ENCODE results near the gene OR10AD1. TPM values are rescaled to one million over a fixed set of nuclear protein-coding genes. Genes with fewer than 3 reads are reported as not detected.

The OR10AD1 gene
- total and polyA plus RNA-seq, 10 of the 15 experiments (the other 5 are each of a cell fraction or from before 2014, with no cell fraction given) = 0.04 to 0.12 TPM; not detected in 8

- TF ChIP-seq ATF3 (IDR thresholded peaks at IDR 0.05; ENCODE audit: borderline replicate concordance, extremely low read depth, low read depth, low read length) = no peak
- TF ChIP-seq CEBPB (IDR thresholded peaks at IDR 0.05; ENCODE audit: borderline replicate concordance in 1 of 2, low read depth in 2 of 2, low read length in 2 of 2) = no peak
- no peak for TF ChIP-seq NRF1 (conservative IDR thresholded peaks at IDR 0.05; ENCODE audit: low read depth, low read length)
- TF ChIP-seq CREM (IDR thresholded peaks at IDR 0.05; ENCODE audit: low read depth) = peak; percentile 80
- TF ChIP-seq MAX (IDR thresholded peaks at IDR 0.05; ENCODE audit: low read depth, low read length) = no peak; the same call in 1 of the 2 replicates
- TF ChIP-seq, protein P1, sequence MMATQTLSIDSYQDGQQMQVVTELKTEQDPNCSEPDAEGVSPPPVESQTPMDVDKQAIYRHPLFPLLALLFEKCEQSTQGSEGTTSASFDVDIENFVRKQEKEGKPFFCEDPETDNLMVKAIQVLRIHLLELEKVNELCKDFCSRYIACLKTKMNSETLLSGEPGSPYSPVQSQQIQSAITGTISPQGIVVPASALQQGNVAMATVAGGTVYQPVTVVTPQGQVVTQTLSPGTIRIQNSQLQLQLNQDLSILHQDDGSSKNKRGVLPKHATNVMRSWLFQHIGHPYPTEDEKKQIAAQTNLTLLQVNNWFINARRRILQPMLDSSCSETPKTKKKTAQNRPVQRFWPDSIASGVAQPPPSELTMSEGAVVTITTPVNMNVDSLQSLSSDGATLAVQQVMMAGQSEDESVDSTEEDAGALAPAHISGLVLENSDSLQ (IDR thresholded peaks at IDR 0.05) = peak; percentile 72
- TF ChIP-seq FOXM1 (IDR thresholded peaks at IDR 0.05; ENCODE audit: low read depth, low read length) = no peak
- TF ChIP-seq POU2F2 (IDR thresholded peaks at IDR 0.05; ENCODE audit: borderline replicate concordance, low read depth, low read length) = peak; percentile 81; the same call in 1 of the 3 replicates
- TF ChIP-seq TCF3 (IDR thresholded peaks at IDR 0.05; ENCODE audit: borderline replicate concordance, insufficient read depth, low read depth, low read length) = peak; percentile 45; the same call in 1 of the 2 replicates
- TF ChIP-seq SUZ12 (IDR thresholded peaks at IDR 0.05; ENCODE audit: unreplicated experiment) = no peak
- TF ChIP-seq FOS (IDR thresholded peaks at IDR 0.05; ENCODE audit: borderline replicate concordance, extremely low read depth, insufficient read length) = no peak
- TF ChIP-seq LARP7 (IDR thresholded peaks at IDR 0.05) = no peak
- no peak for TF ChIP-seq MLLT1 (IDR thresholded peaks at IDR 0.05)
- TF ChIP-seq FOXK2 (IDR thresholded peaks at IDR 0.05) = no peak
- TF ChIP-seq SMAD5 (IDR thresholded peaks at IDR 0.05; ENCODE audit: low read depth) = peak; percentile 96; the same call in 1 of the 2 replicates
- TF ChIP-seq ESRRA (IDR thresholded peaks at IDR 0.05; ENCODE audit: low read length) = no peak
- no peak for TF ChIP-seq ZBED1 (IDR thresholded peaks at IDR 0.05; ENCODE audit: borderline replicate concordance)
- TF ChIP-seq, protein P2, sequence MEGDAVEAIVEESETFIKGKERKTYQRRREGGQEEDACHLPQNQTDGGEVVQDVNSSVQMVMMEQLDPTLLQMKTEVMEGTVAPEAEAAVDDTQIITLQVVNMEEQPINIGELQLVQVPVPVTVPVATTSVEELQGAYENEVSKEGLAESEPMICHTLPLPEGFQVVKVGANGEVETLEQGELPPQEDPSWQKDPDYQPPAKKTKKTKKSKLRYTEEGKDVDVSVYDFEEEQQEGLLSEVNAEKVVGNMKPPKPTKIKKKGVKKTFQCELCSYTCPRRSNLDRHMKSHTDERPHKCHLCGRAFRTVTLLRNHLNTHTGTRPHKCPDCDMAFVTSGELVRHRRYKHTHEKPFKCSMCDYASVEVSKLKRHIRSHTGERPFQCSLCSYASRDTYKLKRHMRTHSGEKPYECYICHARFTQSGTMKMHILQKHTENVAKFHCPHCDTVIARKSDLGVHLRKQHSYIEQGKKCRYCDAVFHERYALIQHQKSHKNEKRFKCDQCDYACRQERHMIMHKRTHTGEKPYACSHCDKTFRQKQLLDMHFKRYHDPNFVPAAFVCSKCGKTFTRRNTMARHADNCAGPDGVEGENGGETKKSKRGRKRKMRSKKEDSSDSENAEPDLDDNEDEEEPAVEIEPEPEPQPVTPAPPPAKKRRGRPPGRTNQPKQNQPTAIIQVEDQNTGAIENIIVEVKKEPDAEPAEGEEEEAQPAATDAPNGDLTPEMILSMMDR (IDR thresholded peaks at IDR 0.05 in 2 of 3, conservative IDR thresholded peaks at IDR 0.05 in 1 of 3; ENCODE audit: control insufficient read depth in 2 of 3, extremely low read depth in 1 of 3, insufficient read depth in 1 of 3, low read depth in 3 of 3, low read length in 3 of 3) = no peak; a peak in 1 of 6 replicates
- TF ChIP-seq BHLHE40 (IDR thresholded peaks at IDR 0.05; ENCODE audit: borderline replicate concordance in 1 of 2, low read depth in 2 of 2, low read length in 1 of 2) = peak in 1 of 2 experiments; percentile 19; a peak in 1 of 4 replicates
- TF ChIP-seq JUND (IDR thresholded peaks at IDR 0.05; ENCODE audit: low read depth, low read length) = no peak
- peak; percentile 94 for TF ChIP-seq YY1 (IDR thresholded peaks at IDR 0.05; ENCODE audit: low read depth, low read length)
- no peak for TF ChIP-seq BMI1 (IDR thresholded peaks at IDR 0.05; ENCODE audit: borderline replicate concordance)
- TF ChIP-seq HCFC1 (IDR thresholded peaks at IDR 0.05; ENCODE audit: low read length) = no peak; the same call in 1 of the 2 replicates
Observed at GRCh38 chr12:48197971-48198671, 5.0 kb downstream of the OR10AD1 start (continued).
